Smooth muscle cell of the brain vasculature (primary cell): ENCODE data around the gene LRRC14B.
"Not testable (repeated sequence)": the region's sequence is repeated elsewhere in the genome, so short reads cannot be mapped to it uniquely, and the experiment has no call there.

Experiments
- DNase-seq: peaks from one replicate; pipeline ENCODE4 v3.0.0-alpha.2; 2012; ENCODE audit warnings: low read depth, low spot score

LRRC14B gene

GRCh38 chr5:206927-207536 is 15.7 kb downstream of the LRRC14B start:
- no peak for DNase-seq

GRCh38 chr5:207599-207998 is 16.3 kb downstream of the LRRC14B start:
- no peak for DNase-seq

- DNase-seq: no peak
These were observed 17.3 kb downstream of the LRRC14B start for GRCh38 chr5:208449-209114.

- no peak for DNase-seq
These were observed 22.6 kb downstream of the LRRC14B start for GRCh38 chr5:213803-214395.

GRCh38 chr5:215256-215655 is 24.0 kb downstream of the LRRC14B start:
- not testable (repeated sequence) for DNase-seq

GRCh38 chr5:216076-216475 is 24.8 kb downstream of the LRRC14B start:
- not testable (repeated sequence) for DNase-seq

GRCh38 chr5:217494-218456 is 26.5 kb downstream of the LRRC14B start, which contains the start of the genes CCDC127 and SDHA:
Gene CCDC127, minus strand, starts transcription at chr5:218153. Its CDS starts 1,304 bp downstream, at chr5:216849.
Gene SDHA, plus strand, starts transcription at chr5:218320. Its CDS starts 36 bp downstream, at chr5:218356.
- DNase-seq: peak; percentile 77

GRCh38 chr5:218457-219291 is 27.4 kb downstream of the LRRC14B start:
- no peak for DNase-seq

- DNase-seq: no peak
These were observed 28.2 kb downstream of the LRRC14B start for GRCh38 chr5:219460-219863.

GRCh38 chr5:219991-220390 is 28.7 kb downstream of the LRRC14B start:
- DNase-seq: no peak

- DNase-seq: not testable (repeated sequence)
These were observed 31.8 kb downstream of the LRRC14B start for GRCh38 chr5:222951-223715.

GRCh38 chr5:223791-224190 is 32.5 kb downstream of the LRRC14B start:
- DNase-seq: no peak

- no peak for DNase-seq
These were observed 34.0 kb downstream of the LRRC14B start for GRCh38 chr5:225334-225733.

- DNase-seq: not testable (repeated sequence)
These were observed 36.1 kb downstream of the LRRC14B start for GRCh38 chr5:227375-227774.

- DNase-seq: no peak
These were observed 37.6 kb downstream of the LRRC14B start for GRCh38 chr5:228886-229285.

GRCh38 chr5:230711-231110 is 39.4 kb downstream of the LRRC14B start:
- DNase-seq: no peak

GRCh38 chr5:231661-232060 is 40.4 kb downstream of the LRRC14B start:
- no peak for DNase-seq

GRCh38 chr5:233426-233825 is 42.1 kb downstream of the LRRC14B start:
- DNase-seq: not testable (repeated sequence)

- DNase-seq: no peak
These were observed 43.2 kb downstream of the LRRC14B start for GRCh38 chr5:234450-234849.

- not testable (repeated sequence) for DNase-seq
These were observed 44.2 kb downstream of the LRRC14B start for GRCh38 chr5:235527-235926.
